22Rv1 (cell line): ENCODE measurements around the gene LSM7.

Experiments used
- CTCF ChIP-seq: fragments of 450-650 bp; IDR thresholded peaks from 2 replicates; pipeline ENCODE4 v1.5.1; 2017; ENCODE audit warnings: mild to moderate bottlenecking
- ZFX ChIP-seq: fragments of 450-650 bp; IDR thresholded peaks from 2 replicates; pipeline ENCODE4 v1.6.1; 2017; ENCODE audit warnings: antibody characterized with exemption, borderline replicate concordance

- TF ChIP-seq CTCF (no peak), ZFX (no peak)
Observed at GRCh38 chr19:2342656-2343288, 14.4 kb upstream of the LSM7 start.
